Measurements from ENCODE around the gene NPAS2. TPM values are rescaled to one million over a fixed set of nuclear protein-coding genes. Genes with fewer than 3 reads are reported as not detected.

The NPAS2 gene
- polyA plus RNA-seq, 3 donors from 2014 or later = not detected

DNA sequence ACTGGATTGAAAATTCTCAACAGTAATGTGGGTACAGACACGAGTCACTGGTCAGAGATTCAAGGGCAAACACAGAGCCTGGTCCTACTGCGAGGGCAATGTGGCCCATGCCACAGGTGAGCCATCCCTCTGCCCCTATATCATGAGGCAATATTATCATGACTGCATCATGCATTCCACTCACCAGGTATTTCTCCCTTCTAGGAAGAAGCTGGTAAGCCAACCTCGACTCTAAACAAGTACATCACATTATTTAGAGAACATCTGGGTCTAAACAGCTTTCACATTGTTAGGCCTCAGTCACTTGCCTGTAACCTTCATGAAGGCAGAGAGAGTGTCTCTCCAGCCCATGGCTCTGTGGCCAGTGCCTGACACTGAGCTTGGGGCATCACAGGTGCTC, 167.6 kb downstream of the NPAS2 start:
- Mint-ChIP-seq H3K27ac (no peak overlapping the region), H3K27me3 (ENCODE audit: low read depth in 3 of 3) (peaks cover 0 to 6% (median 5%) of the 10 kb centered on the region in 3 donors), H3K9me3 (no peaks in the 10 kb centered on the region), H3K36me3 (no peaks in the 10 kb centered on the region), H3K4me1 (peaks cover 0 to 2% of the 10 kb centered on the region in 2 donors), H3K4me3 (no peak overlapping the region)
- no peak for DNase-seq

DNA sequence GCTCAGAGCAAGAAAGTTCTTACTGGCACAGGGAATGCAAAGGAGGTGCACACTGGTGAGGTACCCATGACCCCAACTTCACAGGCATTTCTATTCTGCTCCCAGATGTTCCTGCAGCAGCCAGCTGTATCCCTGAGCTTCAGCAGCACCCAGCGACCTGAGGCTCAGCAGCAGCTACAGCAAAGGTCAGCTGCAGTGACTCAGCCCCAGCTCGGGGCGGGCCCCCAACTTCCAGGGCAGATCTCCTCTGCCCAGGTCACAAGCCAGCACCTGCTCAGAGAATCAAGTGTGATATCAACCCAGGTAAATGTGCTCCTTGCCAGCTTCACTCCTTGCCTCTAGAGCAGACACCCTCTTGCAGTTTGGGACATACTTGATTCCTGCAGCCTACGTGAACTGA, 168.0 kb downstream of the NPAS2 start:
- no peak for DNase-seq
- H3K9me3 Mint-ChIP-seq = no peaks in the 10 kb centered on the region
- H3K27me3 Mint-ChIP-seq (ENCODE audit: low read depth in 3 of 3) = peaks cover 0 to 7% (median 5%) of the 10 kb centered on the region in 3 donors
- no peaks in the 10 kb centered on the region for H3K36me3 Mint-ChIP-seq
- no peak overlapping the region for H3K27ac Mint-ChIP-seq
- H3K4me1 Mint-ChIP-seq = peaks cover 0 to 2% of the 10 kb centered on the region in 2 donors
- no peak overlapping the region for H3K4me3 Mint-ChIP-seq

GRCh38 chr2:100988630-100989417, 168.9 kb downstream of the NPAS2 start:
- Mint-ChIP-seq H3K36me3 (no peaks in the 10 kb centered on the region), H3K4me1 (peaks cover 0 to 2% of the 10 kb centered on the region in 2 donors), H3K27me3 (ENCODE audit: low read depth in 3 of 3) (peaks cover 0 to 7% (median 5%) of the 10 kb centered on the region in 3 donors), H3K4me3 (no peak overlapping the region), H3K9me3 (no peaks in the 10 kb centered on the region), H3K27ac (peak overlapping the region in 1 of 6 donors; percentile 55)
- DNase-seq = no peak

DNA sequence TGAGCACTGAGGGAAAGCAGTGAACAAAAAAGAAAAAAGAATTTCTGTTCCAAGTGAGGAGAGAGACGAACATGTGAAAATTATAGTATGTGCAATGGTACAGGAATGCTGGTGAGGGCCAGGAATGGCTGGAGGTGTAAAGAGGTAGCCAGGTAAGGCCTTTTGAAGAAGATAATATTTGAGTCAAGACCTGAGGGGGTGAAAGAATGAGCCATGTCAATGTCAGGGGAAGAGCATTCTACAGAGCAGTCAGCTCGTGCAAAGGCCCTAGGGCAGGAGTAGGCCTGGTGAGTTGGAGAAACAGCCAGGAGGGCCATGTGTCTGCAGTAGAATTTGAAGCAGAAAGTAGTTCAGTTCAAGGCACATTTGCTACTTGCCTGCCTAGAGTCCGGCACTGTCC, 169.7 kb downstream of the NPAS2 start:
- no peaks in the 10 kb centered on the region for H3K36me3 Mint-ChIP-seq
- H3K9me3 Mint-ChIP-seq = no peaks in the 10 kb centered on the region

DNA sequence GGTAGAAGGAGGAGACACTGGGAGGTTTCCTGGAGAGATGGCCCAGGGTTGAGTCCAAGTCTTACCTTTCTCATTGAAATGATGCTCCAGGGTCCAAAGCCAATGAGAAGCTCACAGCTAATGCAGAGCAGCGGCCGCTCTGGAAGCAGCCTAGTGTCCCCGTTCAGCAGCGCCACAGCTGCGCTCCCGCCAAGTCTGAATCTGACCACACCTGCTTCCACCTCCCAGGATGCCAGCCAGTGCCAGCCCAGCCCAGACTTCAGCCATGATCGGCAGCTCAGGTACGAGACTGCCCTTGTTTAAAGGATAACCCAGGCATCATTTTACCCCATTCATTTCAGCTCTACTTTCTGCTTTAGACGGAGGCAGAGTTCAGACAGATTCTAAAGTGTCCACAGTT, 170.2 kb downstream of the NPAS2 start:
- no peak overlapping the region for H3K4me3 Mint-ChIP-seq
- no peaks in the 10 kb centered on the region for H3K36me3 Mint-ChIP-seq
- peaks cover 0 to 5% (median 4%) of the 10 kb centered on the region in 3 donors for H3K27me3 Mint-ChIP-seq (ENCODE audit: low read depth in 3 of 3)
- H3K27ac Mint-ChIP-seq = no peak overlapping the region
- H3K9me3 Mint-ChIP-seq = no peaks in the 10 kb centered on the region
- no peak for DNase-seq
- H3K4me1 Mint-ChIP-seq = peaks cover 0 to 2% of the 10 kb centered on the region in 2 donors

More for the DNA sequence above, 169.7 kb downstream of the NPAS2 start:
- Mint-ChIP-seq H3K27ac (no peak overlapping the region), H3K4me3 (no peak overlapping the region), H3K4me1 (peaks cover 0 to 2% of the 10 kb centered on the region in 2 donors), H3K27me3 (ENCODE audit: low read depth in 3 of 3) (peaks cover 0 to 7% (median 5%) of the 10 kb centered on the region in 3 donors)
- no peak for DNase-seq

DNA sequence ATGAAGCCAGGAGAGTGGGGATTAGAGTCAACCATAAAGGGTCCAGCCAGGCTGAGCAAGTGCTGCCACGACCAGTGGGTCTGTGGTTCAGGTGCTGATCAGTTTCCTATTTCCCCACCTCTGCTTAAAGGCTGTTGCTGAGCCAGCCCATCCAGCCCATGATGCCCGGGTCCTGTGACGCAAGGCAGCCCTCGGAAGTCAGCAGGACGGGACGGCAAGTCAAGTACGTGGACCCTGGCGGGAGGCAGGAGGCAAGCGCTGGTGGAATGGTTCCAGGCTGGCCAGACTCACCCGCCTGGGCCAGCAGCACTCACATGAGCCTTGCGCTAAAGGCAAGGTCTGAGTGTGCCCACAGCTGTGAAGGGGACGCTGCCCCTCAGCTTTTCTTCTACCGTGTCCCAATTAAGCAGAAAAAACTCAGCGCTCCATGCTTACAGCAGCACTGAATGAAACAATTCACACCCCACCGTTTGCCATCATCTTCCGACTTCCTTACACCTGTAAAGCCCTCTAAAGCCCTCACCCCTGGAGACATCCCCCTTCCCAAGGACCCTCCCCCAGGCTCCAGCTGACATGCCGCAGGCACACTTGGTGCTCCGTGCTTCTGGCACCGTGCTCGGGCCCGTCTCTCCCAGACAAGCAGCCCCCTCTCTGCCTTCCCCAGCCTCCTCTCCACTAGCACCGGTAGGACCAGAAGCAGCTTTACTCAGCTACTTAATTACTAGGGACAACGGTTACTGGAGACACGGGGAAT, 170.9 kb downstream of the NPAS2 start:
- Mint-ChIP-seq H3K27me3 (ENCODE audit: low read depth in 3 of 3) (peaks cover 0 to 5% (median 3%) of the 10 kb centered on the region in 3 donors), H3K9me3 (no peaks in the 10 kb centered on the region), H3K36me3 (no peaks in the 10 kb centered on the region), H3K27ac (no peak overlapping the region), H3K4me1 (peaks cover 0 to 2% of the 10 kb centered on the region in 2 donors), H3K4me3 (no peak overlapping the region)
- no peak for DNase-seq

DNA sequence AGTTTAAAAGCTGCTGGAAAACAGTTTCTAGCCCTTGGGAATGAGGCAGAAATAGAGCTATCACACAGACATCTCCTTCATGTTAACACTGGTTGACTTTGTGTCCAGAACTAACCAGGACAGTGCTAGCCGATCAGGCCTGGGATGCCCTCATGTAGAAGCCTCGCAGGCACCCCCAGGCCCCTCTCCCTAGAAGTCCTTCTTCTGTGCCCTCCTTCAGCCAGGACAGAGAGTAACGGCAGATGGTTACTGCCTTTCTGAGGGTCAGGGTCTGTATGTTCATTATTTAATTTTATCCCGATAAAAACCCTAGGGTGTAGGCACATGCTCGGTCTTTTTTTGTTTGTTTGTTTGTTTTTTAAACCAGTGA, 171.4 kb downstream of the NPAS2 start:
- H3K27ac Mint-ChIP-seq = no peak overlapping the region
- H3K4me1 Mint-ChIP-seq = peaks cover 0 to 2% of the 10 kb centered on the region in 2 donors
- H3K27me3 Mint-ChIP-seq (ENCODE audit: low read depth in 3 of 3) = peaks cover 0 to 5% (median 3%) of the 10 kb centered on the region in 3 donors
- H3K36me3 Mint-ChIP-seq = no peaks in the 10 kb centered on the region
- DNase-seq = no peak
- H3K9me3 Mint-ChIP-seq = no peaks in the 10 kb centered on the region
- H3K4me3 Mint-ChIP-seq = no peak overlapping the region

GRCh38 chr2:100992262-100992661, 172.3 kb downstream of the NPAS2 start:
- H3K36me3 Mint-ChIP-seq = no peaks in the 10 kb centered on the region
- no peak for DNase-seq
- no peak overlapping the region for H3K4me3 Mint-ChIP-seq
- no peaks in the 10 kb centered on the region for H3K9me3 Mint-ChIP-seq
- peaks cover 0 to 5% (median 3%) of the 10 kb centered on the region in 3 donors for H3K27me3 Mint-ChIP-seq (ENCODE audit: low read depth in 3 of 3)
- H3K4me1 Mint-ChIP-seq = peaks cover 0 to 2% of the 10 kb centered on the region in 2 donors
- no peak overlapping the region for H3K27ac Mint-ChIP-seq

DNA sequence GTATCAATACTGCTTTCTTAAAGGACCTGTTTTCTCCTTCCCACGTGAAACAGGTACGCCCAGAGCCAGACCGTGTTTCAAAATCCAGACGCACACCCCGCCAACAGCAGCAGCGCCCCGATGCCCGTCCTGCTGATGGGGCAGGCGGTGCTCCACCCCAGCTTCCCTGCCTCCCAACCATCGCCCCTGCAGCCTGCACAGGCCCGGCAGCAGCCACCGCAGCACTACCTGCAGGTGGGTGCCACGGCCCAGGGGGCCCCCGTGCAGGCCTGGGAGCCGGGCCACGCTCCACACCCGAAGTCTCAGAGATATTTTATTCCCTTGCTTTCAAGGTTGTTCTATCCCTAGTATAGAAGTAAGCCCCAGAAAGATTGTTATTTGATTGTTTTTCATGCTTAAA, 173.4 kb downstream of the NPAS2 start:
- H3K4me1 Mint-ChIP-seq = peaks cover 0 to 2% of the 10 kb centered on the region in 2 donors
- DNase-seq = no peak
- H3K27ac Mint-ChIP-seq = no peak overlapping the region
- no peak overlapping the region for H3K4me3 Mint-ChIP-seq
- H3K36me3 Mint-ChIP-seq = no peaks in the 10 kb centered on the region
- H3K27me3 Mint-ChIP-seq (ENCODE audit: low read depth in 3 of 3) = peaks cover 0 to 4% (median 3%) of the 10 kb centered on the region in 3 donors
- no peaks in the 10 kb centered on the region for H3K9me3 Mint-ChIP-seq

GRCh38 chr2:100995309-100996075, 175.6 kb downstream of the NPAS2 start:
- Mint-ChIP-seq H3K27ac (no peak overlapping the region), H3K4me3 (no peak overlapping the region), H3K36me3 (no peaks in the 10 kb centered on the region), H3K27me3 (ENCODE audit: low read depth in 3 of 3) (peaks cover 0 to 3% (median 0%) of the 10 kb centered on the region in 3 donors), H3K4me1 (peaks cover 0 to 2% of the 10 kb centered on the region in 2 donors), H3K9me3 (no peaks in the 10 kb centered on the region)
- no peak for DNase-seq

GRCh38 chr2:100997509-100998234, 177.7 kb downstream of the NPAS2 start:
- Mint-ChIP-seq H3K4me1 (peaks cover 11 to 15% of the 10 kb centered on the region in 2 donors), H3K27me3 (ENCODE audit: low read depth in 3 of 3) (peaks cover 5 to 7% (median 6%) of the 10 kb centered on the region in 3 donors), H3K27ac (no peak overlapping the region), H3K4me3 (no peak overlapping the region), H3K9me3 (no peaks in the 10 kb centered on the region), H3K36me3 (peaks cover 0 to under 1% (median 0%) of the 10 kb centered on the region in 3 donors)
- no peak for DNase-seq

- Mint-ChIP-seq H3K4me1 (peaks cover 16 to 20% of the 10 kb centered on the region in 2 donors), H3K4me3 (no peak overlapping the region), H3K9me3 (no peaks in the 10 kb centered on the region), H3K27me3 (ENCODE audit: low read depth in 3 of 3) (peaks cover 5 to 10% (median 9%) of the 10 kb centered on the region in 3 donors), H3K36me3 (peaks cover 0 to 3% (median 3%) of the 10 kb centered on the region in 3 donors), H3K27ac (no peak overlapping the region)
- no peak for DNase-seq
These were observed 178.3 kb downstream of the NPAS2 start for GRCh38 chr2:100998235-100998573.

- DNase-seq = no peak
- Mint-ChIP-seq H3K4me3 (peak overlapping the region in 3 of 5 donors; percentile 11 to 44 (median 41)), H3K9me3 (no peaks in the 10 kb centered on the region), H3K4me1 (peaks cover 34 to 38% of the 10 kb centered on the region in 2 donors), H3K27ac (peak overlapping the region in 3 of 6 donors; percentile 62 to 73 (median 62)), H3K27me3 (ENCODE audit: low read depth in 3 of 3) (peaks cover 5 to 11% (median 9%) of the 10 kb centered on the region in 3 donors), H3K36me3 (peaks cover 4 to 16% (median 12%) of the 10 kb centered on the region in 3 donors)
These were observed 180.1 kb downstream of the NPAS2 start for GRCh38 chr2:100999995-101000394.
